MCF 10A (cell line): ENCODE data around the gene SLC8A2. TPM values are rescaled to one million over a fixed set of nuclear protein-coding genes. Genes with fewer than 3 reads are reported as not detected.

Experiments used
- BruUV-seq: library from RNA; stranded (reverse); fragments of 400-500 nt; replicated peaks from 2 replicates; lab custom pipeline; 2021; lab: Mats Ljungman, UMichigan
- CTCF ChIA-PET: fragments of 300-600 bp; sonication (Branson Sonifier 250); formaldehyde crosslinking; extraction: SDS; loops from one replicate; lab custom pipeline; 2021; ENCODE audit warnings: antibody characterized with exemption, inconsistent platforms; lab: Yijun Ruan, JAX
- POLR2A ChIA-PET: fragments of 300-600, 350-650 bp; sonication (Branson Sonifier 250); formaldehyde crosslinking; extraction: SDS; loops from one replicate; lab custom pipeline; 2020; ENCODE audit warnings: antibody characterized with exemption, inconsistent platforms; lab: Yijun Ruan, JAX
- DNase-seq: peaks from one replicate; pipeline ENCODE4 v3.0.0-alpha.2; 2018; ENCODE audit not compliant: unreplicated experiment
- H3K27ac Mint-ChIP-seq: one replicate; pipeline ENCODE4 v1.8.0; 2022; ENCODE audit warnings: mild to moderate bottlenecking, low read depth, mixed read lengths; ENCODE audit not compliant: unreplicated experiment
- H3K27me3 Mint-ChIP-seq: one replicate; pipeline ENCODE4 v1.8.0; 2022; ENCODE audit warnings: mixed read lengths; ENCODE audit not compliant: insufficient read depth, unreplicated experiment
- H3K36me3 Mint-ChIP-seq: one replicate; pipeline ENCODE4 v1.8.0; 2022; ENCODE audit warnings: mild to moderate bottlenecking, moderate library complexity, mixed read lengths; ENCODE audit not compliant: insufficient read depth, unreplicated experiment
- H3K4me1 Mint-ChIP-seq: one replicate; pipeline ENCODE4 v1.8.0; 2022; ENCODE audit warnings: mixed read lengths; ENCODE audit not compliant: insufficient read depth, unreplicated experiment
- H3K4me3 Mint-ChIP-seq: one replicate; pipeline ENCODE4 v1.8.0; 2022; ENCODE audit warnings: mild to moderate bottlenecking, moderate library complexity, mixed read lengths; ENCODE audit not compliant: unreplicated experiment
- H3K9me3 Mint-ChIP-seq: one replicate; pipeline ENCODE4 v1.8.0; 2022; ENCODE audit warnings: mixed read lengths; ENCODE audit not compliant: unreplicated experiment
- CTCF ChIP-seq: fragments of 200-600 bp; IDR thresholded peaks from one replicate; pipeline ENCODE4 v1.8.0; 2022; ENCODE audit warnings: antibody characterized with exemption, mild to moderate bottlenecking; ENCODE audit not compliant: unreplicated experiment
- intact Hi-C: fragments of 100-400 bp; cut with micrococcal nuclease; formaldehyde crosslinking; loops from 2 replicates; pipeline ENCODE4 v1.14.1; 2022
- total RNA-seq: library from RNA; stranded (reverse); gene quantifications from 2 replicates; pipeline ENCODE4 v1.2.3, GENCODE V29; 2022

Gene SLC8A2
- total RNA-seq, 1 experiment from 2014 or later, result not detected

- BruUV-seq, result no TSS peak
- POLR2A ChIA-PET, result no interaction called here
- H3K4me1 Mint-ChIP-seq, result no peaks in the 10 kb centered on the region
Observed at GRCh38 chr19:47456721-47457474, 14.8 kb downstream of the SLC8A2 start.

GRCh38 chr19:47450478-47450877, 21.2 kb downstream of the SLC8A2 start:
- no peak for DNase-seq
- H3K36me3 Mint-ChIP-seq, result no peaks in the 10 kb centered on the region
- H3K27ac Mint-ChIP-seq, result no peak overlapping the region
- peaks cover 63% of the 10 kb centered on the region for H3K27me3 Mint-ChIP-seq
- POLR2A ChIA-PET, result interaction anchor here (0.6 to 0.7 kb wide), 2 partner anchors 33 to 1401 kb away, joined by 3 read pairs; no protein-coding TSS in a partner anchor
- H3K4me3 Mint-ChIP-seq, result no peak overlapping the region
- peaks cover 4% of the 10 kb centered on the region for H3K4me1 Mint-ChIP-seq
- intact Hi-C loops, result no loop called here
- no TSS peak for BruUV-seq
- peaks cover 9% of the 10 kb centered on the region for H3K9me3 Mint-ChIP-seq
- CTCF ChIA-PET, result interaction anchor here (0.6 to 1.3 kb wide), 4 partner anchors 14 to 154 kb away, joined by 3 to 6 read pairs (median 4); partner anchors contain the start of gene KPTN
- TF ChIP-seq CTCF, result no peak

More at GRCh38 chr19:47456721-47457474, 14.8 kb downstream of the SLC8A2 start:
- intact Hi-C loops, result no loop called here
- peaks cover 17% of the 10 kb centered on the region for H3K27me3 Mint-ChIP-seq
- H3K27ac Mint-ChIP-seq, result no peak overlapping the region
- CTCF ChIA-PET, result no interaction called here
- no peak overlapping the region for H3K4me3 Mint-ChIP-seq
- H3K9me3 Mint-ChIP-seq, result peaks cover 14% of the 10 kb centered on the region
- no peak for DNase-seq
- no peak for TF ChIP-seq CTCF
- no peaks in the 10 kb centered on the region for H3K36me3 Mint-ChIP-seq

- CTCF ChIA-PET, result interaction anchor here (1.0 kb wide), 1 partner anchor 12 kb away, joined by 5 read pairs; no protein-coding TSS in a partner anchor
- Mint-ChIP-seq H3K4me3 (no peak overlapping the region), H3K27ac (no peak overlapping the region), H3K9me3 (peaks cover 5% of the 10 kb centered on the region), H3K27me3 (peaks cover 72% of the 10 kb centered on the region), H3K36me3 (no peaks in the 10 kb centered on the region), H3K4me1 (peaks cover 10% of the 10 kb centered on the region)
- POLR2A ChIA-PET, result no interaction called here
- no TSS peak for BruUV-seq
- TF ChIP-seq CTCF, result no peak
- DNase-seq, result no peak
- intact Hi-C loops, result no loop called here
Observed at GRCh38 chr19:47448360-47448727, 23.3 kb downstream of the SLC8A2 start.

- H3K36me3 Mint-ChIP-seq, result no peaks in the 10 kb centered on the region
- POLR2A ChIA-PET, result no interaction called here
- no TSS peak for BruUV-seq
- no peak for DNase-seq
- peaks cover 5% of the 10 kb centered on the region for H3K9me3 Mint-ChIP-seq
- no peak overlapping the region for H3K27ac Mint-ChIP-seq
- intact Hi-C loops, result no loop called here
- CTCF ChIA-PET, result interaction anchor here (0.6 kb wide), 1 partner anchor 62 kb away, joined by 3 read pairs; no protein-coding TSS in a partner anchor
- no peak overlapping the region for H3K4me3 Mint-ChIP-seq
- H3K4me1 Mint-ChIP-seq, result peaks cover 10% of the 10 kb centered on the region
- no peak for TF ChIP-seq CTCF
- H3K27me3 Mint-ChIP-seq, result peaks cover 78% of the 10 kb centered on the region
Observed at GRCh38 chr19:47447470-47448359, 24.0 kb downstream of the SLC8A2 start.
